HG03558 (cell line): ENCODE results near the gene MAP3K7.
A peak's percentile ranks its signal among the peaks of the same experiment; 100 is the strongest.

Source experiments
- ATAC-seq: cut with Tn5 transposase; IDR thresholded peaks from one replicate; pipeline ENCODE4 v1.9.1; 2021; ENCODE audit warnings: moderate number of reproducible peaks; ENCODE audit not compliant: unreplicated experiment; ENCODE audit errors: extremely low read depth

Gene MAP3K7

DNA sequence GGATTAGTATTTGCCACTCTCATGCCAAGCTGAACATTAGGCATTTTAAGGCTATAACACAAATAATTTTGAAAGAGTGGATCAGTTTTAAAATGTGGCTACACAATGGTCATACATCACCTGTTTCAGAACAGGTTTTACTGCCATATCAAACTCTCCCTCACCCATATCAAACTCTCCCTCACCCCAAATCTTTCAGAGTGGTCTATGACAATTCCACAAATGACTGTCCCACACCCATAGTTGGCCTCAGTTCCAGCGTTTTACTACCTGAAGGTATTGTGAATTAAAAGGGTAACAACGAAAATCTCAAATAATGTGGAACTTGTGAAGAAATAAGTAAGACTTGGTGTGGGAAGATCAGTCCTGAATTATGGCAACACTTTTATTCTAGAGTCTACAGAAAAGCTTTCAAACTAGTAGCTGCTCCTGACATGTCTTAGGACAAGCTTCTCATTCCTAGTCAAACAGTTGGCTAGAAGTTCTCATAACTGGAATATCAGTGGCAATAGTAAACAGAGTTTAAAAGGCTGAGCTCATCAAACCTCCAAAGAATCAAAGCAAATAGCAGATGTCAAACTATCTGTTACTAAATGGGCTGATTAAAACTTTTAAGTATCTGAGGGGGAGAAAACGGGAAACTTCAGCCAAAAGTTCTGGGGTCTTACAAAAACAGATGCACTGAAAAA, 52.4 kb downstream of the MAP3K7 start:
- no peak for ATAC-seq

DNA sequence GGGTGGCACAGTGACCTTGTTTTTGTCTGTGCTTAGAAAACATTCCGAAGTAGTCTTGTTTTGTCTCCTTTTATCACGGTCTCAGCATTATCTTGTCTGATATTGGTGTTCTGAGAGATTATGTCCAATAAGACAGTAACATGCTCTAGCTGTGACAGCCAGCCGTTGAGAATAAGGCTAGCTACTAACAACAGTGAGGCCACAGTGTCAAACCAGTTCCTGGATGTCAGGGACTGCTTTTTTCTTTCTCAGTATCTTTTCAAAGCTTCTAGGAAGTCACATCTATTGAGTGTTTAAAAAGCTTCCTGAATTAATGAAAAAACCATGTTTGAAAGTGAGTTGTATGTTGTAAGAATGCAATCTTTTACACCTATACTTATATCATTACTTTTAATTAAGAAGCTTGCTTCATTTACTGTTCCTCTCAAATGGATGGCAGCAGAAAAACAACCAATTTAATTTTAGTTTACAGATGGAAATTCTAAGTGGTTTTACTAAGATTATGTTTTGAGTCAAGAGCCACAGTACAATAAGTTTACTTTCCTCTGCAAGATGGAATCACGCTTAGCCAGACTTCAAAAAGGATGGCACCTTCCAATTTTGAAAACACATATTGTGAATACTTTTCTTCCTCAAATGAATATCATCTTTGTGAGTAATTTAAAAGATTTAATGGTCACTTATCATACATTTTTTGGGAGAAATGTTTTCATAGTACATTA, 53.1 kb downstream of the MAP3K7 start:
- ATAC-seq = no peak

DNA sequence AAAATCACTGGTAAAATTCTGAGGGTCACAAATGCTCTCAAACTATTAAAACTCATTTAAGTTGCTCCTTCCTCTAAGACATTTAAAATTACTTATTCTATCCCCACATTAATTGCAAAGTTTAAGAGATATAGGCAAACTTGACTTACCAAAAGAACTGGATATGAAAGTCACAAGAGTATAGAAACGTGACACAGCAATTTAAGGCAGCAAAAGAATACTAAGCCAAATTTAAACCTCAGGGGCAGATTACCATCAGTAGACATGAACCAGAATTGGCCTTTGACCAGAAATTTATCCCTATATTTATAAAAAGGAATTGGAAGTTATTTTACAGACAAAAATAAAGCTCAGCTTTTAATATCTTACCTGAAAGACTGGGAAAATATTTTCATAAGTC, 56.0 kb downstream of the MAP3K7 start:
- ATAC-seq = no peak

DNA sequence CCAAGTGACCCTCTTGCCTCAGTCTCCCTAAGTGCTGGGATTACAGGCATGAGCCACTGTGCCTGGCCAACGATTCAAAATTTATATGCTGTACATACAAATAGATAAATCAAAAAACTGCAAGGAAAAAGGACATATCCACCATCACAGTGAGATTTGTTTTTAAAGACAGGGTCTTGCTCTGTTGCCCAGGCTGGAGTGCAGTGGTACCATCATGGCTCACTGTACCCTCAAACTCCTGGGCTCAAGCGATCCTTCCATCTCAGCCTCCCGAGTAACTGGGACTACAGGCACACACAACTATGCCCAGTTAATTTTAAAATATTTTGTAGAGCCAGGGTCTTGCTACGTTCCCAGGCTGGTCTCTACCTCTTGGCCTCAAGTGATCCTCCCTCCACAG, 61.5 kb downstream of the MAP3K7 start:
- ATAC-seq = no peak

DNA sequence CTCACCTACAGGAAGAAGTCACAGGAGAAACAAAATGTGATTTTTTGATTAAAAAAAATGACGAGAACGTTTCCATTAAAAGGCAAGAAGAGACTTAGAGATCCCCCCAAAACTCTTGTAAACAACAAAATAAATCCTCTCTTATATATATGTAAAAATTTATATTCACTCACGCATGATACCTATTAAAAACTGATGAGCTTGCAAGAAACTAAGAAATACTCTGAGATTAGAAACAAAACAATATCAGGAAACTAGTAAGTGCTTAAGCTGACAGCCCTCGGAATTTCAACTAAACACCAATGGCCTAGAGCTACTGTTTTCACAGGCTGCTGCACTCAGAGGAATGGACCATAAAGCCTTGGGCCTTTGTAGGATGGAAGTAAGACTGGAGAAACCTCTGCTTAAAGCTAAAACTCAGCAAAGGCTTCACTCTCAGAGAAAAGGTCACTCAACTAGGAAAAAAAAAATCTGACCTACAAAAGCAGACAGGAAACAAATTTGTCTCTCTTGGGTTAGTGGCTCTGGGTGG, 63.0 kb downstream of the MAP3K7 start:
- ATAC-seq = no peak

DNA sequence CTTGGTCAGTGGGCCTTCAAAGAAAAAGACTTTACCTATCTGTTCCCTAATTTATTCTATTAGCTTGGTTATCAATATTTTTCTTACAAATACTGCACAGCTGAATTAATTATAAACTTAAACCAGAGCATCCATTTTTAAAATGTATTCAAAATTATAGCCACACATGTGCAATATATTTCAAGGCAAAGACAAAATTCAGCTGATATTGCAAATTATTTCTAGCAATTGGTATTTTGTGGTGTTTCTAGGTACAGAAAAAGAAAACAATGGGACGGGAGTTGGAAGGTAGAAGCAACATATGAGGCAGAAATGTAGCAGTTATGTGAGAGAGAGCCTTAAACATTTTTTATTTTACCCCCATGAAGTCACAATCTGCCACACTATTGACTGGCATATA, 64.9 kb downstream of the MAP3K7 start:
- ATAC-seq = no peak

DNA sequence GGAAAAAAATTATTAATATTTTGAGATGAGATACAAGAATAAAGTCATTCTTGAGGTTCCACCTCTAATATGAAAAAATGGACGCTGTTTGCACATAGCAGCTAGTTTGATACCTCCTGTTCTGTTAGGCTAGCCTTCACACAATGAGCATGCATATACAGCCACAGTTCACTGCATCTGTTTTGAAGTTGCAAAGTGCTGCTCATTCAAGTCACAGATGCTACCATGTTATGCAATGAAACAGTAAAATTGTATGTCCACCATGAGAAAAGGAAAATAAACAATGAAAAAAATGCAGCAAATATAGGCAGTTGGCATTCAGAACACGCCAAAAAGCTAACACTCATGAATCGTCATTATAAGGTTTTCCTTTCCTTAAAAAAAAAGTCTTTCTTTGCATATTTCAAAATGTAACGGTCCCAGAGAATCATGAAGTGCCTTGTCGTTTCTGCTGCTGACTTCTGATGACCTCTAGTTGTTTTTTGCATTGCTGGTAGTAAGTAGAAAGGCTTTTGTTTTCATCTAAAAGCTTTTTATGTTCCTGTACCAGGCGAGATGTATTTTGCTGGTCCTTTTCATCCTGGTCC, 70.7 kb downstream of the MAP3K7 start:
- ATAC-seq = no peak

DNA sequence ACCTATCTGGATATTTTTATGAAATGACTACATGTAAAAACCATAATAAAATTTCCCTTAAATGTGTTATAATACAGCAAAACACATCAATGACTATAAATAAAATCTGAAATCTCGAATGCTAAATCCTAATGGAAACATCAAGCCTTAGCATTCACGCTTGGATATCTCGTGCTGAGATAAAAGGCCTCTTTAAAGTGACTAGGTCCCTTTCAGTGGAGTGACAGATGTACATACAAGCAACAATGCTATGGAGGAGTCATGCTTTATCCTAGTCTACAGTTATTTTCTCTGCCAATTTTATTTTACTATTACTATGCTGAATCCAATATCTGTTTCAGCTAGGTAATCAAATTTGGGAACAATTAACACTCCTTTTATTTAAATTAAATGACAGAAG, 72.4 kb downstream of the MAP3K7 start:
- no peak for ATAC-seq

DNA sequence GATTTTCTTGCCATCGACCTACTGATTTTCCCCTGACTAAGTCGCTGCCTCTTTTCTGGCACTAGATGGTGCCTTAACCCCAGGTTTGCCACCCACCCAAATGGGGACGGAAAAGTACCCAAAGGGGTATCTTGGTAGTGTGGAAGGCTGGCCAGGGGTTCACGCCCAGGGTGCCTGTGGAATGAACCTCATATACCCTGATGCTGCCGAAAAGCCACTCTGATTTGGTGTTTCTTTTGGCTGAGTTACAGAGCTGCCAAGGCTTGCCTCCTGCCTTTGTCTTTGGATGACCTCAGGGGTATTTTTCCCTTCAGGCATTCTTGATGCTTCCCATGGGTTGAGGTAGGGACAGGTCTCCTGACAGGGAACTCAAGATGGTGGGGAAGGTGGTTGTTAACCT, 78.1 kb downstream of the MAP3K7 start:
- no peak for ATAC-seq

DNA sequence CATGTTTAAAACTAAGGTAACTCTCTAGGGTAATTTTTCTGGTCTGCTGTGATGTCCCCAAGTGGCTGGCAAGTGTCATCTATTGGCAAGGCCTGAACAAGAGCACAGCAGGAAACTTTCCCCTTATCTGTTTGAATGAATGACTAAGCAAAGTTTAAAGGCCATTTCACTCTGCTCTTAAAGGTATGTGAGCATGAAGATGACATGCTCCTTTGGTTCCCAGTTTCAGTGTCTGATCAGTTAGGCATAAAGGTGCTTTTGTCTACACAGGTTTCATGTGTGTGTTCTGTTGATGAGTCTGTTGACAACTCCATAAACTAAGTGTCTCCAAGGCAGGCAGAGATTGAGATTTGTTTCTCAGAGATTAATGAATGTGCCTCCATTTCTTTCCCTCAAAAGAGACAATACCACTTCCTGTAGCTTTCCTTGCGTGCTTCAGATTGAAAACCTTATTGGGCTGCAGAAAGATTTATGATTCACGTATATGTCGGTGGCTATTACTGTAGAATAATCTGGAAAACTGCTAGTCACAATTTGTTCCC, 83.9 kb downstream of the MAP3K7 start:
- peak; percentile 60 for ATAC-seq

DNA sequence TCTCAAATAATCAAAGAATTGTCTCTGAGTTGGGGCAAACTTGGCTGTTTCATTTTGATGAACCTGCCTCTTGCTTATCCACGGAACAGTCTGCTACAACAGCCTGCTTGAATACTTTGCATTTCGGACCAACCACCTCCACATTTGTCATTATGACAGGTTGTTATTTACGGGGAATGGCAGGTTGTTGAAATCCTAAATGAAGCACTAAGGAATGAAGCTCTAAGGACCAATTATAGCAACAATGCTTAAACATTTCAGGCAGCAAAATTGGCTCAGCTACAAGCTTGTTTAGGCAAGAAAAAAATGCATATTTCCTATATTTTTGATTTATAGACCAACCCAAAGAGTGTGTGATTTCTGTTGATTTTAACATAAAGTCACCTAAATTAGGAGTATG, 84.5 kb downstream of the MAP3K7 start:
- no peak for ATAC-seq

DNA sequence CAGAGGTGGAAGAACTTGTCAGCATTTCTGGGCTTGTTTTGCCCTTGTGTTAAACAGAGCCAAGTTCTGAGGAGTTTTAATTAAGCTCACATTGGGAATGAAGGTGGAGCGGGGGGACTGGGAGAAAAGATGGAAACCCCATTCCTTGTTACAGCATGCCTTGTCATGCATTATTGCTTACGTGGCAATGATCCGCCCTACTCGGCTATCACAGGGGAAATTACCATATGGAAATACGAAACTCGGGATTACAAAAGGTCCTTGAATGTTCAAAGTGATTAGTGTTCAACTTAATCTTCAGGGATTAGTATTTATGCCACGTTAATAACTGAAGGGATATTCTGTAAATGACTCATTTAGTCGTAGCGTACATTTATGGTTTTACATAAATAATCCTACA, 86.4 kb downstream of the MAP3K7 start:
- ATAC-seq = no peak

DNA sequence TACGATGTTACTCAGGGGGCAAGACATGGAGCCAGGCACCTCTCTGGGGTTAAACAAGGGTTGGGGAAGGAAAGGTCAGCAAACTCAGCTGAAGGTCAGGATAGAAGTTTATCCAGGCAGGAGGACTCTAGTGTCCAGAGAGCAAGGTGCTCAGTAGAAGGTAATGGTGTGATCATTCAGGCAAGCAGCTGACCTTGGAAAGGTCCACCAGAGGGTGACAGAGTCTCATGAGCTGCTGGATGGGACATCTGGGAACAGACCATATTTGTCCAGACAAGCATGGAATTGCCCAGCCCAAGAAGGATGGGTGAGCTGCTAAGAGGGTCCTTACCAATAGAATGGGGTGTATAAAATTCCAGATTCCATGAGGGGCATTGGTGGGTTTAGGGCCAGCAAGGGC, 89.5 kb downstream of the MAP3K7 start:
- no peak for ATAC-seq

DNA sequence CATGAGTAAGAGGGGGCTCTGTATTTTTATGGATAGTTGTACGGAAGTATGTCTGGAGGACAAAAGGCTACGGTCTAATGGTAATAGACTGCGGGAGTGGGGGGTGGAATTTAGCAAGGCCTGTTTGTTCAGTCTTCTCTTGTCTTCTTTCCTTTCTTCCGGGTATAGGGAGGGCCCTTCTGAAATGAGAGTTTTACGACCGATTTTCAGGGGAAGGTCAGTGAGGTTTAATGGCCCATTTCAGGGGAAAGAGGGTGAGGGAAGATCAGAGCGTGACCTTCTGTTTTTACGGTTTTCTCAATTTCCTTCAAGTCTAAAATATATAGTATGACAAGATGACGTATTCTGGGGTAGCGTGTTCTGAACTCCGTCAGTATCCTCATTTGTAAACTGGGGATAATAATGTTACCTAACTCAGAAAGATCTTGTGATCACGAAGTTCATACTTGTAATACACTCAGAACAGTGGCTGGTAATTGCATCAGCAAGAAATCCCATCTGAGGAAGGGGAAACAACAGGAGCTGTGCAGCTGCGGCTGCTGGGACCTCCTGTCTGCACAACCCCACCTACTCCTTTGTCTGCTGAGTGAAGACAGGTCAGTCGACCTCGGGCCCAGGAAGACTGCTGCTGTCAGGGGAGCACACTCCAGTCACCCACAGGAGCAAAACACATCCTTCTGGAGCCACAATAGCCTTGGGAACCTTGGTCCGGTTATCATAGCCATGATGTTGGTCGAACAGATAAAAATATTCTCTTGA, 90.4 kb downstream of the MAP3K7 start:
- no peak for ATAC-seq

DNA sequence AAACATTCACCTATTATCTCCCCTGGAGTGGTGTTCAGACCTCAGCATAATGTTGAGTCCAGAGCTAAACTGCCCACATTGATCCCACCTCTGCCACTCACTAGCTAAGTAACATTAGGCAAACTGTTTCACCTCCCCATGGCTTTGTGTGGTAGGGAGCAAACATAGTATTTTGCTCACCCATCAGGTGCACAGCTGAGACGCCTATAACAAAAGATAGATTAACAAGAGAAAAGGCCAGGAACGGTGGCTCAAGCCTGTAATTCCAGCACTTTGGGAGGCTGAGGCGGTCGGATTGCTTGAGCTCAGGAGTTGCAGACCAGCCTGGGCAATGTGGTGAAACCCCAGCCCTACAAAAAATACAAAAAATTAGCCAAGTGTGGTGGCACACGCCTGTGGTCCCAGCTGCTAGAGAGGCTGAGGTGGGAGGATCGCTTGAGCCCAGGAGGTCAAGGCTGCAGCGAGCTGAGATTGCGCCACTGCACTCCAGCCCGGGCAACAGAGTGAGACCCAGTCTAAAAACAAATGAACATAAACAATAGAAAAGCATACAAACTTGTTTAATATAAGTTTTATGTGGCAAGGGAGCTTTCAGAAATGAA, 91.6 kb downstream of the MAP3K7 start:
- no peak for ATAC-seq

DNA sequence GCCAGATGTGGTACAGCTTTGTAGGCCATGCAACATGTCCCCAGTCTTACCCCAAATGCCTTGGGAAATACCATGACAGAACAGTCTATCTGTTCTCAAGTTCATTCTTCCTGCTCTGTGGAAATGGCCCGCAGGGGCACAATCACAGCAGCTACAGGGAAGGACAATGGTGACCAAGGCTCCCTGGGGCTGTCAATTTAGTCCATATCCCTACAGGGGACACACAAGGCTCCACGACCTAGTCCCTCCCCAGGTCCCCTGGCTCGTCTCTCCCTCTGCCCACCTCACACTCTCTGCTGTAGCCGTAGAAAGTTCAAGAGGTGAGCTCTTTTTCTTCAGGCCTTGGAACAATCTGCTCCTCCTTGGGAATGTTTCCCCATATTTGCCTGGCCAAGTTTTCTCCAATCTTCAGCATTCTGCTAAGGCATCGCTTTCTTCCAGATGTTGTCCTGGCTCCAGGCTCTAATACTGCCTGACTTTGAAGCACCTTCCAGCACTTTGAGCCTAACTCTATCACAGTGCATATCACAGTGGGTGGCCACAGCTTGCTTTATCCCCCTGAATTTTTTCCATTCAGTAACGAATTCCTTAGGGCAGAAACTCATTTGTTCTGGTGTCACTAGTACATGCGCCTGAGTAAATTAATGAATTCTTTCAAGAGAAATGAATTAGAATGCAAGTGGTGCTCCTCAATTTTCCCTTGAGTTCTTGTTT, 92.6 kb downstream of the MAP3K7 start:
- no peak for ATAC-seq

DNA sequence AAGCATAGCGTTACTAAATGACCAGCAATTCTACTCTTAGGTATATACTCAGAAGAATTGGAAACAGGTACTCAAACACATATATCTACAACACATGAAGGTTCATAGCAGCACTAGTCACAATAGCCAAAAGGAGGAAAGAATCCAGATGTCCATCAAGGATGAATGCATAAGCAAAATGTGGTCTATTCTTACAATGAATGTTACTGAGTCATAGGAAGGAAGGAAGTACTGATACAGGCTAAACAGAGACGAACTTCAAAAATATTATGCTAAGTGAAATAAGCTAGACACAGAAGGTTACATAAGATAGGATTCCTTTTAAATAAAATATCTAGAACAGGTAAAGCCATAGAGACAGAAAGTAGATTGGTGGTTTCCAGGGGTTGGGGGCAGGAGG, 93.5 kb downstream of the MAP3K7 start:
- ATAC-seq = no peak

DNA sequence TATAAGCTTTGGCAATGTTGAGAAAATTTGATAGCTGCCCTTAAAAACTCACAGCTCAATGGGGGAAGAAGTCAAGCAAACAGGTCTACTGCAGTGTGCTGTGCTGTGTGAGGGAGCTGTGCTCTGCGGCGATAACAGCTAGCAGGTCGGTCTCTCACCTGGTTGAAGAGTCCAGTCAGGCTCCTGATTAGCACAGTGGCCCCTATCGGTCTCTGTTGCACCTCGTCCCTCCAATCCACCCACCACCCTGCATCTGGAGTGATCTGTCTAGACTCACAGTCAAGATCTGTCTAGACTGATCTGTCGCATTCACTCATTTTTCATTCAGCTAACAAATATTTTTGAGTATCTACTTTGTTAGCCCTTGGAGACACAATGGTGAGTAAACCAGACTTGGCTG, 94.1 kb downstream of the MAP3K7 start:
- ATAC-seq = no peak

DNA sequence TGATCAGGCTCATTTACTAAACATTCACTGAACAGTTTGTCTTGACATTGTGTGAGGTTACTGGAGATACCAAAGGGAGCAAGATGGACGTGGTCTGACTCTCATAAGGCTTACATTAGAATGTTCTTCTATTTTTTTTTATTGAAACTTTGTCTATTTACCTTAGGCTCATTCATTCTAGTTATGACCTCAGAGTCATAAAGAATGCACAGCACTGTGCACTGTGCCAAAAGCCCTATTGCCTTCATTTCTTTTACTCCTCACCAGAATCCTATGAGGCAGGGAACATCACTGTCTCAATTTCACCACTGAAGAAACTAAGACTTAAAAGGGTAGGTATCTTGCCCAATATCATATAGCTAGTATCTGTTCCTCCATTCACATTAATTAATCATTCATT, 94.5 kb downstream of the MAP3K7 start:
- ATAC-seq = no peak
